Liver (tissue), 3 donors: ENCODE measurements around the gene CCDC40.

ENCODE experiments used
- ATF3 ChIP-seq: IDR thresholded peaks from 2 replicates; pipeline ENCODE4 v1.6.1; 2016; ENCODE audit warnings: antibody characterized with exemption
- CTCF ChIP-seq: fragments of 150-350 bp; IDR thresholded peaks from 2 replicates; pipeline ENCODE4 v1.5.1; 2017; ENCODE audit warnings: improper control_type of control experiment, low read depth, low read length; ENCODE audit not compliant: missing input control
- FOXA2 ChIP-seq: IDR thresholded peaks from 2 replicates; pipeline ENCODE4 v1.6.1; 2016; ENCODE audit warnings: antibody characterized with exemption
- GABPA ChIP-seq, 2 donors: IDR thresholded peaks in 1 of 2; conservative IDR thresholded peaks in 1 of 2; 2 replicates each; pipeline ENCODE4 v1.6.1; 2016; ENCODE audit warnings: antibody characterized with exemption in 2 of 2, mild to moderate bottlenecking in 1 of 2, moderate library complexity in 1 of 2
- JUND ChIP-seq, 2 donors: IDR thresholded peaks; 2 replicates each; pipeline ENCODE4 v1.6.1; 2016; ENCODE audit warnings: antibody characterized with exemption in 2 of 2
- REST ChIP-seq: IDR thresholded peaks from 2 replicates; pipeline ENCODE4 v1.6.1; 2016; ENCODE audit warnings: antibody characterized with exemption, mild to moderate bottlenecking
- SP1 ChIP-seq: IDR thresholded peaks from 2 replicates; pipeline ENCODE4 v1.6.1; 2018; ENCODE audit warnings: antibody characterized with exemption, mild to moderate bottlenecking
- YY1 ChIP-seq: IDR thresholded peaks from 2 replicates; pipeline ENCODE4 v1.6.1; 2016; ENCODE audit warnings: antibody characterized with exemption, mild to moderate bottlenecking
- donor health status: healthy.
- donor health status: healthy.

- TF ChIP-seq REST, result no peak
- TF ChIP-seq ATF3, result no peak
- TF ChIP-seq FOXA2, result no peak
- no peak for TF ChIP-seq CTCF
- TF ChIP-seq JUND (IDR thresholded peaks at IDR 0.05), result no peak
- no peak for TF ChIP-seq GABPA (IDR thresholded peaks at IDR 0.05 in 1 of 2, conservative IDR thresholded peaks at IDR 0.05 in 1 of 2)
- no peak for TF ChIP-seq SP1
- TF ChIP-seq YY1, result no peak
These were observed 69.7 kb downstream of the CCDC40 start for GRCh38 chr17:80106176-80106575.
